ENCODE data around the gene HAVCR2.

The HAVCR2 gene

DNA sequence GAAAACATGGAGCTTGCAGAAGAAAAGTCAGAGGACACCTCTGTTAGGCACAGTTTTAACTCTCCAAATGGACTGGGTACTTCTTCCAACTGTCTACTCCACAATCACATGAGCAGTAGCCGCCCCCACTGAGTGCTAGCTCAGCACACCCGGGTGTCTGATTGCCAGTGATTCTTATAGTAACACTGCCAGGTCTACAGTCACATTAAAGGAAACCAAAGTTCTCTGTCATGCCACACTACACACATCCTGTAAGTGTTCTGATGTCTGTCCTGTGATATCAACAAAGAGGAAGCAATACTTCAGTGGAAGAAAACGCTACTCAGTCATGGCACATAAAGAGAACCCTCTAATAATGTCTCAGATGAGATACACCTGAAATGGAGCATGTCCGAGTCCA is at the start of gene HAVCR2:
HAVCR2 (minus strand) TSS at position 69 of the 400 bp plus-strand sequence; CDS start at position 8, 61 bp downstream.
- no peak for DNase-seq (ENCODE audit: low spot score)

DNA sequence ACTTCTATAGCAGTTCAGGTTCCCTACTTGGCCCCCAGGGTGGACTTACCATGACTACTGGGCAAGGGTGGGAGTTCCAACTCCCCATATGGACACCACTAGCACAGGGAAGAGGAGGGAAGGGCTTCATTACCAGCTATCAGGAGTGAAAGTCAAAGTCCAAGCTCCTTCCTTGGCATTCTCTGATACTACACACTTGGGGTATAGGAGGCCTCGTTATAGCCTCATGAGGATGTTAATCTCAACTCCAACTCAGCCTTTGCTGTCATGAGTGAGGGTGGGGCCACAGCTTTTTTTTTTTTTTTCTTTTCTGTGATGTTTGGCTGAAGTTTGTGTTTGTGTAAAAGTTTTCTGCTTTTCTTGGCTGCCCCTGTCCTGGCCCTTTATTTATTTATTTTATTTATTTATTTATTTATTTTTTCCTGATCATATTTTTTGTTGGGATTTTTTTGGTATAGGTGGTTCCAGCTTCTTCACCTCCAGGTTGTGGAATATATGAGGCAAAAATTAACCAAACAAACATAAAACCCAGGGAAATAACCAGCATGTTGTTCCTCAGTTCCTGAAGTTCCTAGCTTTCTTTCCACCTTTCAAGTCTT is 48.5 kb upstream of the HAVCR2 start:
- no peak for DNase-seq (ENCODE audit: low spot score)

DNA sequence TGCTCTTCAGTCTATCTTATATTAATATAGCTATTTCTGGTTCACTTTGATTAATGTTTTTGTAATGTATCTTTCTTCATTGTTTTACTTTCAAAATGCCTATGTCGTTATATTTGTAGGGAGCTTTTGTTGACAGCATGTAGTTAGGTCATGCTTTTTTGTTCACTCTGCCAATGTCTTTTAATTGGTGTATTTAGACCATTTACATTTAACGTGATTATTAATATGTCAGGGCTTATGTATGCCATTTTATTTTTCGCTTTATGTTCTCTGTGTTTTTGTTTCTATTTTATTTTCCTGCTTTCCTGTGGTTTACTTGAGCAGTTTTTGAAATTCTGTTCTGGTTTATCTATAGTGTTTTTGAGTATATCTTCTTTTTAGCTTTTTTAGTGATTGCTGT is 46.5 kb upstream of the HAVCR2 start:
- DNase-seq (ENCODE audit: low spot score), result no peak

DNA sequence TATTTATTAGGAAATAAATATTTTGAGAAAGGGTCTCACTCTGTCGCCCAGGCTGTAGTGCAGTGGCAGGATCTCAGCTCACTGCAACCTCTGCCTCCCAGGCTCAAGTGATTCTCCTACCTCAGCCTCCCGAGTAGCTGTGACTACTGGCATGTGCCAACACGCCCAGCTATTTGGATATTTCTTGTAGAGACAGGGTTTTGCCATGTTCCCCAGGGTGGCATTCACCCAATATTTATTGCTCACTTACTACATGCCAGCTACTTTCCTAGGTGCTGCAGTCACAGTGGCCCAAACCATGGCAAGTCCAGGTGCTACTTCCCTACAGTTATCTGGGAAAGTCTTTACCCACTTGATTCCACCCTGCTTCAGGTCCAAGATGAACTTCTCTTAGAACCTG is 42.2 kb upstream of the HAVCR2 start:
- no peak for DNase-seq (ENCODE audit: low spot score)

DNA sequence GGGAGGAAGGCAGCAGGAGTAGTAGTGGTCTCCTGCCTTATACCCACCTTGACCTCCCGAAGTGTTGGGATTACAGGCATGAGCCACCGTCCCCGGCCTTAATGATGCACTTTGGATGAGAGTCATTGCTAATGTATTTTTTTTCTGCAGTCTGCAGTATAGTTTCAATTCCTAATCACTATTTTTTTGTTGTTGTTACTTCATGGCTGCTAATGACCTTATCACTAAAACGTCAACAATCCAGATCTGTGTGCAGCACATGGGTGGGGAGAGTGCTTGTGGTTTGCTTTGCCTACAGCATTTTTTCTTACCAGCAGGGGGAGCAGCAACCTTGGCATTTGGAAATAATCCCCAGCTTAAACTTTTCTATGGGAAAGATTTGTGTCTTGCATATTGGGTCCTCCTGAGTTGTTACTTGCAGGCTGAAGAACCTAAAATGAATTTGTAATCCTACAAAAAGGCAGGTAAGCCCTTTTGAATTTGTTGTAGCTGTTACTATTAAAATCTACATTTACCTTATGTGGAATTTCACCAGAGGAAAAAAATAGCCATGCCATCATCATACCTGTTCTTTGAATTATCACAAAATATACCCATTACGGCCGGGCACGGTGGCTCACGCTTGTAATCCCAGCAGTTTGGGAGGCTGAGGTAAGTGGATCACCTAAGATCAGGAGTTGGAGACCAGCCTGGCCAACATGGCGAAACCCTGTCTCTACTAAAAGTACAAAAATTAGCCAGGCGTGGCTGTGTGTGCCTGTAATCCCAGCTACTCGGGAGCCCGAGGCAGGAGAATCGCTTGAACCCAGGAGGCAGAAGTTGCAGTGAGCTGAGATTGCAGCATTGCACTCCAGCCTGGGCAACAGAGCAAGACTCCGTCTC is 40.1 kb upstream of the HAVCR2 start:
- peak; percentile 60 for DNase-seq (ENCODE audit: low spot score)

DNA sequence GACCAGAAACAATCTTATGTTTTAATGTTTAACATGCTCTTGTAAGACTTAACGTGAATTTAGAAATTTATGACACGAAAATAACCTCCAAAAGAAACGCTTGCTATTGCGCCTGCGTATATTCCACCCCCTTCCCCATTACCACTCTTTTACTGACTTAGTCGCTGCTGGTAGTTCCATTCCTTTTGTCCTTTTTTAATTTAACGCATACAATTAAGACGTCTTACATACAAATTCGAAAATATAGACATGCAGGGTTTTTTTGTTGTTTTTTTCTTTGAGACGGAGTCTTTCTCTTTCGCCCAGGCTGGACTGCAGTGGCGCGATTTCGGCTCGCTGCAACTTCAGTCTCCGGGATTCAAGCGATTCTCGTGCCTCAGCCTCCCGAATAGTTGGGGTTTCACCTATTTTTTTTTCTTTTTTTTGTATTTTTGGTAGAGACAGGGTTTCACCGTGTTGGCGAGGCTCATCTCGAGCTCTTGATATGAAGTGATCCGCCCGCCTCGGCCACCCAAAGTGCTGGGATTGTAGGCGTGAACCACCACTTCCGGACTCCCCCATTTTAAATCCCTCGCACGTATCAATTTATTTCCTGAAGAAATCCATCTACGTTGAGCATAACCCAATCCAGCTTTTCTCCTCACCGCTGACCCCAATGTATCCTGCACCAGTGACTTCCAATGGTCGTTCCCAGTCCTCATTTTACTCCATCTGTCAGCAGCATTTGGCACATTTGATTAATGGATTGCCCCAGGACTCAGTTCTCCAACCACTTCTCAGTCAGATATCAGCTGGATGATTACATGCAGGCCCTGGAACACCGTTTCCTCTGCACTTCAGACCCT is 34.5 kb upstream of the HAVCR2 start:
- DNase-seq (ENCODE audit: low spot score), result no peak

DNA sequence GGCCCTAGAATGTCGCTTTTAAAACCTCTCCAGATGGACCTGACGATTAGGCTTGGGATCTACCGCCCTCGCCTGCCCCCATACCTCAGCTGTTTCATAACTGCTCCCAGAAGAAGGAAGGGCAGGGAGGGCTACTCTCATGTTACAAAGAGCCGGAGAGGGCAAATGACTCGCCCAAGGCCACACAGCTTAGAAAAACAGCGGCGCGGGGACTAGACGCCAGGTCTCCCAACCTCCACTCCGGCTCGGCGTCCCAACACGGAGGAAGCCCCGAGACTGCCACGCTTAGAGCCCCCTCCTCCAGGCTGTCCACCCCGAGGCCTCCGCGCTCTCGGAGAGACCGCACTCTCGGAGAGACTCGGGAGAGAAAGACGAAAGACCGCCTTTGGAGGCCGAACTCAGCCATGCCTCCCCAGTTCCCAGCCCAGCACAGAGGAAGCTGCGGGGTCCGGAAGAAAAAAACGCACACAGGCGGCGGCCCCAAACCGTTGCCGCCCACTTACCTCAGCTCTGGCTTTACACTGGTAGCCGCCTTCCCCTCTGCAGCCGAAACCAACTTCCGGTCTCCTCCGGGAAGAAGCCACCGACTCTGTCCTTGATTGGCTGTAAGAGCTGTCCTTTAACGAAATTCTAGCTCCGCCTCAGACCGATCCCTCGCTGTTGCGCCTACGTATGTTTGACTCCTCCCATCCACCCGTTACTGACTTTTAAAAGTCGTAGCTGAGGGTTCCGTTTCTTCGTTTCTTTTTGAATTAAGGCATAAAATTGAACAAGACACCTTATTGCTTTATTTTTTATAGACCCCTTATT is 33.7 kb upstream of the HAVCR2 start, which contains the start of gene MED7:
MED7 (minus strand) TSS at position 549 of the 810 bp plus-strand sequence. CDS start 3,434 bp downstream, outside the sequence.
- DNase-seq (ENCODE audit: low spot score), result peak; percentile 90

DNA sequence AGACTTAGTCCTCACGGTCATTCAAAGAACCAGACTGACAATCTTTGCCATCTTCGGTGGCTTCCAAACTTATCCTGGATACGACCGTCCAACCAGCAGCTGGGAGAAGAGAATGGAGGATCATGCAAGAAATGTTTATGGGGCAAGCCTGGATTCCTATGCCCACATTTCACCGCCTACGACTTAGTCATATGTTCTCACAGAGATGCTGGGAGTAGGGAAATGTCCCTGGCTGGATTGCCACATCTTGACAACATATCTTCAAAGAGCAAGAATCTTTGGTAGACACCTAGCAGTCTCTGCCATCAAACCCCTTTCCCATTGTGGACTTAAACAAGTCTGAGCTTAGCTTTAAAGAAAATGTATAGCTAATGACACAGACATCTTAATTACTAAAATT is 28.8 kb upstream of the HAVCR2 start:
- no peak for DNase-seq (ENCODE audit: low spot score)

DNA sequence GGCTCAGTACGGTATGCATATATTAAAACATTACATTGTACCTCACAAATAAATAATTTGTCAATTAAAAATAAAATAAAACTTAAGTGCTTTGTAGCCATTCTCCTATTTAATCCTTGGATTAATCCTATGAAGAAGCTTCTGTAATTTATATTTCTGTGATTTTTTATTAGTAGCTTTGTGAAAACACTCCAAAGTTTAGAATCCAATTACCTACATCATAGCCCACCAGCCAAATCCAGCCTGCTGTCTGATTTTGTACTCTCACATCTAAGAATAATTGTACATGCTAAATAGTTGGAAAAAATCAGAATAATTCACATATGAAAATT is 23.4 kb upstream of the HAVCR2 start:
- no peak for DNase-seq (ENCODE audit: low spot score)

DNA sequence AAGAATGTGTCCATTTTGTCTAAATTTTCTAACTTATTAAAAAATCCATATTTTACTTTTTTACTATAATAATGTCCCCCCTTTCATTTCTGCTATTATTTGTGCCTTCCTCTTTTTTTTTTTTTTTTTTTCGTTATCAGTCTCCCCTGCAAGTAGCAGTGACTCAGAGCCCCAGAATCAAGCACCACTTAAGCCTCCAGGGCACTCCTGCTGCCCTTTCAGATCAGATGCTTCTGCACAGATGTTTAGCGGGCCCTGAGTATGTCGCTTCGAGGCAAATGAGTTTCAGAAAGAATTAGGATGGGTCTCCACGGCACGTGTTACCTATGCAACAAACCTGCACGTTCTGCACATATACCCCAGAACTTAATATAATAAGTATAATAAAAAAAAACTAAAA is 22.1 kb upstream of the HAVCR2 start:
- no peak for DNase-seq (ENCODE audit: low spot score)

DNA sequence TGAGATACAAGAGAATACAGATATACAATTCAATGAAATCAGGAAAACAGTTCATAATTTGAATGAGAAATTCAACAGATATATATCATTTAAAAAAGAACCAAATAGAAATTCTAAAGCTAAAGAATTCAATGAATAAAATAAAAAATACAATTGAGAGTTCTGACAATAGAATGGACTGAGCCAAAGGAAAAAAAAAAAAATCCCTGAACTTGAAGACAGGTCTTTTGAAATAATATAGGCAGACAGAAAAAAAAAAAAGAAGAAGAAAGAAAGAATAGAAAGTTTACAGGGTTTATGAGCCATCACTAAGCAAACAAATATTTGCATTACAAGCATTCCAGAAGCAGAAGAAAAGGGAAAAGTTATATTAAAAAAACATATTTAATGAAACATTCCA is 12.9 kb upstream of the HAVCR2 start:
- no peak for DNase-seq (ENCODE audit: low spot score)

DNA sequence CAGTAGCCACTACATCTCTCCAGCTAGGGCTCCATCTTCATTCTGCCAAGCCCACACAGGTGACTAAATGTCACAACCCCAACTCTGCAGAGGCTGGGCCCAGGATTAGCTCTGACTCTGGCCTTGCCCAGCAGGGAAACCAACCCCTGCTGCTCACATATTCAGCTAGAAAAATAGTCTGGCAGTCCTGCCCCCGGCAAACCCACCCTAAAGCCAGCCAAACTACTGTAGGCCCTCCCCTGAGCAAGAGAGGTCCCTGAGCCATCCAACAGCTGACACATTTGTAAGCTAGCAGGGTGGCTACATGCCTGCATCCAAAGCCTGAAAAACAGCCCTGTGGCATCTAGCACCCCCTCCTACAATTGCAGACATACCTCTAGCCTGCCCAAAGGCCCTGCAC is 11.3 kb upstream of the HAVCR2 start:
- DNase-seq (ENCODE audit: low spot score), result no peak

DNA sequence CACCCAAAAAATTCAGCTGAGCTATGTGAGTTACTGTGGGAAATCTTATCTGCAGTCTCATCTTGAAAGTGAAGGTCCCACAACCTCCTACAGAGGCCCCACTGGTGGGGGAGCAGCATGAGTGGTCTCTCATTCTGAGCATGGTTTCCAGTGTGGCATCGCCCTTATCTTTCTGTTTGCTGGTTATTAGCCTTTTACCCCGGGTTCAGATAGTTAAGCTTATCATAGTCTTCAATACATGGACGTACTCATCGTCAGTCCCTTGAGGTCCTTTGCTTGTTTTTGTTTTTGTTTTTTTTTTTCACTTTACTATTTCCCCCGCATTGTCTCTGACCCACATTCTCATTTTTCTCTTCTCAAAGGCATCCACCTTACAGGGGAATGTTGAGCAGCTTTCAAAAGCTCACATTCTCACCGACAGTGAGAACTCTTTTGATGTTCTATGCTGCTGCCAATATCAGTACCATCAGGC is 7.7 kb upstream of the HAVCR2 start:
- DNase-seq (ENCODE audit: low spot score), result no peak

DNA sequence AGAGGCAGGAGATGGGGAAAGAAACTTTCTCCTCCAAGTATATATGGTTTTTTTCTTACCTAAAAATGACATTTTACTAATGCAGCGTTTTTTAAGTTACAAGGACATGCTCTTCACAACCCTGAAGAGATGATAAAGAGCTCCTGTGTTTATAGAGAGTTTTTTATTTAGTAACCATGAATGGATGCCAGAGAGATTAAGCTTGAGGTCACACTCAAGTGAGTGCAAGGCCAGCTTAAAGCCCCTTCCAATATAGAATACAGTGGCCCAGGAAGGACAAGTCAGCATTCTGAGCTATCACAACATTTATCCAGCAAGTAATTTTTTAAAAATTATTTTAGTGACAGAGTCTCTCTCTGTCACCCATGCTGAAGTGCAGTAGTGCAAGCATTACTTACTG is 6.7 kb upstream of the HAVCR2 start:
- no peak for DNase-seq (ENCODE audit: low spot score)

DNA sequence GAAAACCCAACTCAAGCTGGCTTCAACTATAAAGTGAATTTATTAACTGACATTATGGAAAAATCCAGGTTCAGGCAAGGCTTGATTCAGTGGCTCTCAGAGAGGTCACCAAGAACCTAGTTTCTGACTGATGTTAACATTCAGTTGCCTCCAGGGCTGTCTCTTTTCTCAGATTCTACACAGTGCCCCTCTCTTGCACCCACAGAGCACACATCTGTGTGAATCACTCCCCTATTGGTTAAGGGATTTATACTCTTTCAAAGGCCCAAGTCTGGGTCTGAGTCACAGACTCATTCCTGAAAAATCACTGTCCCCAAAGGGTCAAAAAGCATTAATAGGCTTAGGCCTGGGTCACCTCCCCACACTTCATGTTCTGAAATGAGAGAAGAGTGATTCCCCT is 6.2 kb upstream of the HAVCR2 start:
- no peak for DNase-seq (ENCODE audit: low spot score)

DNA sequence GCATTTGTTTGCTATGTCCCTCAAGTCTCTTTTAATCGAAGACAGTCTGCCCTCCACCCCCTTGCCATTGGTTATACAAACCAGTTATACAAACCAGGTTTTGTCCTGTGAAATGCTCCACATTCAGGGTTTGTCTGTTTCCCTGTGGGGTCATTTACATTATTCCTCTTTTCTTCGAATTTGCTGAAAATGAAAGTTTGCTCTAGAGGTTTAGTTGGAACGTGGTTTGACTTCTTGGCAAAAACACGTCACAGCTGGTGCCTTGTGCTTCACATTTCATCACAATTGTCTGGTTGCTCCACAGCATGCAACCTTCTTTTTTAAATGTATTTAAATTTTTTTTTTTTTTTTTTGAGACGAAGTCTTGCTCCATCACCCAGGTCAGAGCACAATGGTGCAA is 4.2 kb upstream of the HAVCR2 start:
- no peak for DNase-seq (ENCODE audit: low spot score)

DNA sequence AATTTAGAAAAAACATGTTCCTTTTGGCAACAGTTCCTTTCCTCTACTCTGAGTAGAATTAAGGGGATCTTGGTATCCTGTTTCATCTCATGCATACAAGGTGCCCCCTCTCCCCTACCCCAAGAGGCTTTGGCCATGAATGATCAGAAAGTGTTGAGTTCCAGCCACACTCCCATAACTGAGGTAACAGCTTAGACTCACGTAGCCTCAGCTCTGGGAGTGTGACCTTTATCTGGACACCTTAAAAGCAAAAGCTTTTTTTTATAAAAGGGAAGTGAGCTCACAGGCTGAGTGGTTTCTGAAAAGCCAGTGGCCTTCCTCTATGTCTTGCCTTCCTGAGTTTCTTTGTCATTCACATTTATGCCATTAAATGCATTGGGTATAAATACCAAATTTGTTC is 900 bp upstream of the HAVCR2 start:
- no peak for DNase-seq (ENCODE audit: low spot score)

DNA sequence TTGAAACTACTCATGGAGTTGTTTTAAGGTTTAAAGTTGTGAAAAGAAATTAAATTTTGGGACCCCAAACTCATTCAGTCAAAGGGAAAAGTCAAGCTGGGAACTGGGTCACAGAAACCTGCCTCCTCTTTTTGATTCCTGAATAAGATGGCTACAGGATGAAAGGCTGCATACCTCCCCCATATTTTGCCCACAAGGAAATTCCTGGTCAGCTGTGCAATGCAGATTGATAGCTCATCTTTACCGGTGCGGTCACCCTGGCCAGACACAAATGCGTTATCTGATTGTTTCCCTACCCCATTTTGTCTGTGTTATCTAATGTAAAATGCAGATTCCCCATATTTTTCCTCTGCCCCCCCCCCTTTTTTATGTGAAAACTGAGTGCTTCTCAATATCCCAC is 1.3 kb downstream of the HAVCR2 start:
- no peak for DNase-seq (ENCODE audit: low spot score)

DNA sequence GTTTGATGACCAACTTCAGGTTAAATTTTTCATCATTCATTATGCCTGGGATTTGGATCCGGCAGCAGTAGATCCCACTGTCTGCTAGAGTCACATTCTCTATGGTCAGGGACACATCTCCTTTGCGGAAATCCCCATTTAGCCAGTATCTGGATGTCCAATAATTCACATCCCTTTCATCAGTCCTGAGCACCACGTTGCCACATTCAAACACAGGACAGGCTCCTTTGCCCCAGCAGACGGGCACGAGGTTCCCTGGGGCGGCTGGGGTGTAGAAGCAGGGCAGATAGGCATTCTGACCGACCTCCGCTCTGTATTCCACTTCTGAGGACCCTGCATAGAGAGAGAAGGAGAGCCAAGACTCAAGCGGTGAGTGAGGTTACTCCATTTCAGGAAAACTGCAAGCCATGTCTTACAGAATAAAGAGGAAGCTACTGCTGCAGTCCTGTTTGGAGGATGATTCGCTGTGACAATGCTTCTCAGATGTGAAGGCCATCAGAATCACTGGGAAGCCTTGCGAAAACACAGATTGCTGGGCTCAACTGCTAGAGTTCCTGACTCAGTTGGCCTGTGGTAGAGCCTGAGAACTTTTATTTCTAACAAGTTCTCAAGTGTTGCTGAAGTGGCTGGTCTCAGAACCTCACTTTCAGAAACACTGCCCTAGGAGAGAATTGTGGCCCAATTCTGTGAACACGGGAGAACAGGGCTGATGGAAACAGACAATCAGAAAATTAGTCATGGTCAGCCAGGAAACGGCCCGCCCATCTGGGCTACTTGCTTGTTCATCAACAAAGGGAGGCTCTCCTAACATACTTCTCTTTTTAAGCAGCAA is 2.0 kb downstream of the HAVCR2 start:
- peak; percentile 48 for DNase-seq (ENCODE audit: low spot score)

DNA sequence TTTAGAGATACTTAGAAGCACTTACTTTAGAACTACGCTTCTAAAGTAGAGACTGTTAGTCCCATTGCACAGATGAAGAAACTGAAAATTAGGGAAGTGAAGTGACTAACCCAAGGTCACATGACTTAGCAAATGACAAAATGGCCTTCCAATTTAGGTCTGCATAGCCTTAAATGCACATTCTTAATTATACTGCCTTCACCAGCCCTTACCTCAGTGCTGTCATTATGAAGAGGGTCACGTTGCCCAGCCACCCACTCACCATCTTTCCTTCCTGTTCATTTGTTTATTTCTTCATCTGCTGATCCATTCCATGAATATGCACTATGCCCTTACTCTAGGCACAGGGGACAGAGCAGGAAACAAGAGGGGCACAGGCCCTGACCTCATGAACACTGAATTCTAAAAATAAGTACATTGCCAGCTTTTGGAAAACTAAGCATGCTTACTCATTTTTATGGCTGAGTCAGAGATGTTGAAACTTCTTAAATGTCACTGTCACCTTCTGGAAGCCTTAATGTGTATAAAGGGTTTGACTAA is 8.6 kb downstream of the HAVCR2 start:
- no peak for DNase-seq (ENCODE audit: low spot score)

Data from ecto neural progenitor cell (in vitro differentiated cells).